Measurements from ENCODE around the gene DERA. TPM values are rescaled to one million over a fixed set of nuclear protein-coding genes. Genes with fewer than 3 reads are reported as not detected.

Gene DERA
- total RNA-seq, 1 donor from 2014 or later = 5.6 TPM

- Histone ChIP-seq H3K4me3 (no peak overlapping the region), H3K9me3 (peaks cover 0 to 8% of the 10 kb centered on the region in 2 donors), H3K27ac (no peak overlapping the region), H3K4me1 (peaks cover 0 to 3% of the 10 kb centered on the region in 2 donors), H3K27me3 (no peaks in the 10 kb centered on the region), H3K36me3 (peaks cover 7 to 17% of the 10 kb centered on the region in 2 donors)
- DNase-seq (ENCODE audit: low spot score in 2 of 2) = no peak
- no peak for TF ChIP-seq CTCF (IDR thresholded peaks at IDR 0.05)
- intact Hi-C loops (cut with DNase I) = no loop called here
Observed at GRCh38 chr12:16016748-16017147, 105.6 kb downstream of the DERA start.

- Histone ChIP-seq H3K4me3 (no peak overlapping the region), H3K27ac (no peak overlapping the region), H3K27me3 (no peaks in the 10 kb centered on the region), H3K9me3 (peaks cover 0 to 8% of the 10 kb centered on the region in 2 donors), H3K4me1 (no peaks in the 10 kb centered on the region), H3K36me3 (peaks cover 10 to 17% of the 10 kb centered on the region in 2 donors)
- TF ChIP-seq CTCF (IDR thresholded peaks at IDR 0.05) = no peak
- DNase-seq (ENCODE audit: low spot score in 2 of 2) = no peak
- intact Hi-C loops (cut with DNase I) = no loop called here
Observed at GRCh38 chr12:16018306-16018705, 107.2 kb downstream of the DERA start.

- TF ChIP-seq CTCF (IDR thresholded peaks at IDR 0.05) = no peak
- Histone ChIP-seq H3K4me1 (no peaks in the 10 kb centered on the region), H3K36me3 (peaks cover 10 to 16% of the 10 kb centered on the region in 2 donors), H3K27ac (no peak overlapping the region), H3K9me3 (peaks cover 0 to 8% of the 10 kb centered on the region in 2 donors), H3K27me3 (no peaks in the 10 kb centered on the region), H3K4me3 (no peak overlapping the region)
- DNase-seq (ENCODE audit: low spot score in 2 of 2) = no peak
- intact Hi-C loops (cut with DNase I) = no loop called here
Observed at GRCh38 chr12:16019136-16019535, 108.0 kb downstream of the DERA start.

- Histone ChIP-seq H3K36me3 (peaks cover 10% of the 10 kb centered on the region in 2 donors), H3K27ac (no peak overlapping the region), H3K4me1 (no peaks in the 10 kb centered on the region), H3K9me3 (peaks cover 0 to 8% of the 10 kb centered on the region in 2 donors), H3K27me3 (no peaks in the 10 kb centered on the region), H3K4me3 (no peak overlapping the region)
- intact Hi-C loops (cut with DNase I) = no loop called here
- TF ChIP-seq CTCF (IDR thresholded peaks at IDR 0.05) = no peak
- DNase-seq (ENCODE audit: low spot score in 2 of 2) = no peak
Observed at GRCh38 chr12:16020031-16020430, 108.9 kb downstream of the DERA start.

GRCh38 chr12:16021026-16021425 is 109.9 kb downstream of the DERA start:
- DNase-seq (ENCODE audit: low spot score in 2 of 2) = no peak
- no peak overlapping the region for H3K27ac ChIP-seq
- H3K9me3 ChIP-seq = peaks cover 0 to 8% of the 10 kb centered on the region in 2 donors
- intact Hi-C loops (cut with DNase I) = no loop called here
- H3K27me3 ChIP-seq = no peaks in the 10 kb centered on the region
- no peak overlapping the region for H3K4me3 ChIP-seq
- no peaks in the 10 kb centered on the region for H3K4me1 ChIP-seq
- TF ChIP-seq CTCF (IDR thresholded peaks at IDR 0.05) = no peak
- H3K36me3 ChIP-seq = peaks cover 7 to 10% of the 10 kb centered on the region in 2 donors

GRCh38 chr12:16021676-16022075 is 110.5 kb downstream of the DERA start:
- DNase-seq (ENCODE audit: low spot score in 2 of 2) = no peak
- Histone ChIP-seq H3K27ac (no peak overlapping the region), H3K4me1 (no peaks in the 10 kb centered on the region), H3K27me3 (no peaks in the 10 kb centered on the region), H3K4me3 (no peak overlapping the region), H3K36me3 (peaks cover 7 to 10% of the 10 kb centered on the region in 2 donors), H3K9me3 (peaks cover 0 to 8% of the 10 kb centered on the region in 2 donors)
- TF ChIP-seq CTCF (IDR thresholded peaks at IDR 0.05) = no peak
- intact Hi-C loops (cut with DNase I) = no loop called here

Data from ascending aorta (tissue), 2 donors.